Glutamatergic neuron (in vitro differentiated cells): ENCODE results near the gene PCGF3. TPM values are rescaled to one million over a fixed set of nuclear protein-coding genes. Genes with fewer than 3 reads are reported as not detected.

Experiments
- DNase-seq: peaks from one replicate; pipeline ENCODE4 v3.0.0; 2022
- H3K27ac Mint-ChIP-seq: one replicate; pipeline ENCODE4 v1.8.0; 2020; ENCODE audit warnings: mild to moderate bottlenecking, mixed read lengths, inconsistent platforms; ENCODE audit not compliant: unreplicated experiment
- H3K27me3 Mint-ChIP-seq: one replicate; pipeline ENCODE4 v1.8.0; 2020; ENCODE audit warnings: mild to moderate bottlenecking, moderate library complexity, mixed read lengths, inconsistent platforms; ENCODE audit not compliant: unreplicated experiment
- H3K36me3 Mint-ChIP-seq: one replicate; pipeline ENCODE4 v1.8.0; 2020; ENCODE audit warnings: mild to moderate bottlenecking, mixed read lengths, inconsistent platforms; ENCODE audit not compliant: unreplicated experiment
- H3K4me1 Mint-ChIP-seq: one replicate; pipeline ENCODE4 v1.8.0; 2020; ENCODE audit warnings: mild to moderate bottlenecking, low read depth, mixed read lengths, inconsistent platforms; ENCODE audit not compliant: unreplicated experiment
- H3K4me3 Mint-ChIP-seq: one replicate; pipeline ENCODE4 v1.8.0; 2020; ENCODE audit warnings: mild to moderate bottlenecking, mixed read lengths, inconsistent platforms; ENCODE audit not compliant: unreplicated experiment
- H3K9me3 Mint-ChIP-seq: one replicate; pipeline ENCODE4 v1.8.0; 2020; ENCODE audit warnings: mild to moderate bottlenecking, moderate library complexity, mixed read lengths, inconsistent platforms; ENCODE audit not compliant: unreplicated experiment
- CTCF ChIP-seq: fragments of 200-600 bp; sonication (generic); IDR thresholded peaks from one replicate; pipeline ENCODE4 v1.5.0; 2021; ENCODE audit not compliant: partially characterized antibody, unreplicated experiment
- total RNA-seq: library from RNA; stranded (reverse); fragmentation: NEBNext Ultra II Directional; extraction: Animal tissue kit (Norgen Biotek cat#: 25700); gene quantifications from one replicate; pipeline ENCODE4 v1.2.1, GENCODE V29; 2021; ENCODE audit not compliant: unreplicated experiment

PCGF3 gene
- total RNA-seq, 1 donor from 2014 or later = 122 TPM

- peak overlapping the region; percentile 48 for H3K27ac Mint-ChIP-seq
- no peak for DNase-seq
- H3K4me1 Mint-ChIP-seq = no peaks in the 10 kb centered on the region
- H3K4me3 Mint-ChIP-seq = no peak overlapping the region
- peaks cover 8% of the 10 kb centered on the region for H3K9me3 Mint-ChIP-seq
- no peak for TF ChIP-seq CTCF
- H3K36me3 Mint-ChIP-seq = no peaks in the 10 kb centered on the region
- H3K27me3 Mint-ChIP-seq = peaks cover 2% of the 10 kb centered on the region
Observed at GRCh38 chr4:740656-741282, 35.1 kb downstream of the PCGF3 start.

- no peak for DNase-seq
- TF ChIP-seq CTCF = no peak
- Mint-ChIP-seq H3K27me3 (peaks cover 2% of the 10 kb centered on the region), H3K9me3 (peaks cover 8% of the 10 kb centered on the region), H3K27ac (no peak overlapping the region), H3K4me1 (no peaks in the 10 kb centered on the region), H3K36me3 (no peaks in the 10 kb centered on the region), H3K4me3 (no peak overlapping the region)
Observed at GRCh38 chr4:742096-742741, 36.6 kb downstream of the PCGF3 start.

GRCh38 chr4:742742-743311 lies 37.2 kb downstream of the PCGF3 start:
- peaks cover 3% of the 10 kb centered on the region for H3K27me3 Mint-ChIP-seq
- TF ChIP-seq CTCF = peak; percentile 93
- no peak overlapping the region for H3K4me3 Mint-ChIP-seq
- H3K36me3 Mint-ChIP-seq = peaks cover 2% of the 10 kb centered on the region
- DNase-seq = peak; percentile 89
- no peak overlapping the region for H3K27ac Mint-ChIP-seq
- peaks cover 10% of the 10 kb centered on the region for H3K9me3 Mint-ChIP-seq
- no peaks in the 10 kb centered on the region for H3K4me1 Mint-ChIP-seq

- TF ChIP-seq CTCF = no peak
- Mint-ChIP-seq H3K9me3 (peaks cover 12% of the 10 kb centered on the region), H3K27ac (no peak overlapping the region), H3K4me1 (no peaks in the 10 kb centered on the region), H3K27me3 (peaks cover 5% of the 10 kb centered on the region), H3K4me3 (no peak overlapping the region), H3K36me3 (peaks cover 5% of the 10 kb centered on the region)
- no peak for DNase-seq
Observed at GRCh38 chr4:743463-744211, 38.0 kb downstream of the PCGF3 start.
